WTC11 (cell line): ENCODE data around the gene PRELP. TPM values are rescaled to one million over a fixed set of nuclear protein-coding genes. Genes with fewer than 3 reads are reported as not detected.

ENCODE experiments used
- ATAC-seq: fragments of 200-7000 bp; cut with Tn5 transposase; 2 replicates; pipeline ENCODE4 v1.10.0; 2021; ENCODE audit warnings: mild to moderate bottlenecking, moderate library complexity
- CTCF ChIA-PET: fragments of 300-600 bp; sonication (Branson Sonifier 250); formaldehyde crosslinking; loops from one replicate; lab custom pipeline; 2021; ENCODE audit warnings: antibody characterized with exemption; lab: Charles Lee
- POLR2A ChIA-PET: fragments of 350-600 bp; sonication (Branson Sonifier 250); formaldehyde crosslinking; loops from one replicate; lab custom pipeline; 2021; ENCODE audit warnings: antibody characterized with exemption; lab: Charles Lee
- DNase-seq: peaks from one replicate; pipeline ENCODE4 v3.0.0; 2021; ENCODE audit warnings: low spot score
- H3K27ac Mint-ChIP-seq: 2 replicates; pipeline ENCODE4 v1.8.0; 2021; ENCODE audit warnings: mixed read lengths
- H3K27me3 Mint-ChIP-seq: 2 replicates; pipeline ENCODE4 v1.8.0; 2021; ENCODE audit warnings: low read depth, mild to moderate bottlenecking, moderate library complexity, mixed read lengths
- H3K36me3 Mint-ChIP-seq: 2 replicates; pipeline ENCODE4 v1.8.0; 2021; ENCODE audit warnings: mixed read lengths
- H3K4me1 Mint-ChIP-seq: 2 replicates; pipeline ENCODE4 v1.8.0; 2022; ENCODE audit warnings: mixed read lengths
- H3K4me3 Mint-ChIP-seq: 2 replicates; pipeline ENCODE4 v1.8.0; 2021; ENCODE audit warnings: mild to moderate bottlenecking, moderate library complexity, mixed read lengths
- H3K9me3 Mint-ChIP-seq: 2 replicates; pipeline ENCODE4 v1.8.0; 2021; ENCODE audit warnings: mixed read lengths
- AR ChIP-seq: fragments of 250-450 bp; sonication (Bioruptor Pico); IDR thresholded peaks from 2 replicates; pipeline ENCODE4 v1.9.0; 2021; ENCODE audit warnings: mild to moderate bottlenecking
- EMX1 ChIP-seq: fragments of 250-450 bp; sonication (Bioruptor Pico); IDR thresholded peaks from 2 replicates; pipeline ENCODE4 v1.8.0; 2021; ENCODE audit warnings: mild to moderate bottlenecking
- KAT7 ChIP-seq: sonication (generic); formaldehyde crosslinking; IDR thresholded peaks from 2 replicates; pipeline ENCODE4 v1.8.1; 2023; ENCODE audit warnings: missing genetic modification reagents, mild to moderate bottlenecking, borderline replicate concordance
- MLX ChIP-seq: sonication (generic); formaldehyde crosslinking; IDR thresholded peaks from 2 replicates; pipeline ENCODE4 v1.8.1; 2023; ENCODE audit warnings: mild to moderate bottlenecking, missing genetic modification reagents, moderate library complexity
- MYBL2 ChIP-seq: sonication (generic); formaldehyde crosslinking; IDR thresholded peaks from 2 replicates; pipeline ENCODE4 v1.8.1; 2023; ENCODE audit warnings: mild to moderate bottlenecking, moderate library complexity, missing genetic modification reagents
- NFE2L1 ChIP-seq: sonication (generic); formaldehyde crosslinking; IDR thresholded peaks from 2 replicates; pipeline ENCODE4 v1.8.1; 2023; ENCODE audit warnings: missing genetic modification reagents
- RELA ChIP-seq: sonication (generic); formaldehyde crosslinking; IDR thresholded peaks from 2 replicates; pipeline ENCODE4 v1.8.1; 2022; ENCODE audit warnings: missing genetic modification reagents, mild to moderate bottlenecking, borderline replicate concordance
- ZBTB43 ChIP-seq: sonication (generic); formaldehyde crosslinking; IDR thresholded peaks from 2 replicates; pipeline ENCODE4 v1.8.1; 2023; ENCODE audit warnings: mild to moderate bottlenecking, missing genetic modification reagents
- ZNF232 ChIP-seq: sonication (generic); formaldehyde crosslinking; IDR thresholded peaks from 2 replicates; pipeline ENCODE4 v1.8.0; 2022; ENCODE audit warnings: mild to moderate bottlenecking, missing genetic modification reagents
- ZNF512 ChIP-seq: sonication (generic); formaldehyde crosslinking; IDR thresholded peaks from 2 replicates; pipeline ENCODE4 v1.8.1; 2022; ENCODE audit warnings: missing genetic modification reagents, borderline replicate concordance
- ZNF671 ChIP-seq: fragments of 250-450 bp; sonication (Bioruptor Pico); IDR thresholded peaks from 2 replicates; pipeline ENCODE4 v1.8.0; 2021; ENCODE audit warnings: mild to moderate bottlenecking
- total RNA-seq: library from RNA; stranded (reverse); gene quantifications from 3 replicates; pipeline ENCODE4 v1.2.3, GENCODE V29; 2021
- TF ChIP-seq, protein P1 (sequence below): sonication (generic); formaldehyde crosslinking; IDR thresholded peaks from 2 replicates; pipeline ENCODE4 v1.8.1; 2022; ENCODE audit warnings: low read depth, mild to moderate bottlenecking, moderate library complexity, missing genetic modification reagents, borderline replicate concordance
- TF ChIP-seq, protein P2 (sequence below): fragments of 250-450 bp; sonication (Bioruptor Pico); conservative IDR thresholded peaks from 2 replicates; pipeline ENCODE4 v1.9.0; 2021; ENCODE audit warnings: mild to moderate bottlenecking
- TF ChIP-seq, protein P3 (sequence below): sonication (generic); formaldehyde crosslinking; IDR thresholded peaks from 2 replicates; pipeline ENCODE4 v1.8.0; 2022; ENCODE audit warnings: mild to moderate bottlenecking, missing genetic modification reagents

PRELP gene
- total RNA-seq, 1 experiment from 2014 or later: 0.17 TPM

- TF ChIP-seq, protein P1, sequence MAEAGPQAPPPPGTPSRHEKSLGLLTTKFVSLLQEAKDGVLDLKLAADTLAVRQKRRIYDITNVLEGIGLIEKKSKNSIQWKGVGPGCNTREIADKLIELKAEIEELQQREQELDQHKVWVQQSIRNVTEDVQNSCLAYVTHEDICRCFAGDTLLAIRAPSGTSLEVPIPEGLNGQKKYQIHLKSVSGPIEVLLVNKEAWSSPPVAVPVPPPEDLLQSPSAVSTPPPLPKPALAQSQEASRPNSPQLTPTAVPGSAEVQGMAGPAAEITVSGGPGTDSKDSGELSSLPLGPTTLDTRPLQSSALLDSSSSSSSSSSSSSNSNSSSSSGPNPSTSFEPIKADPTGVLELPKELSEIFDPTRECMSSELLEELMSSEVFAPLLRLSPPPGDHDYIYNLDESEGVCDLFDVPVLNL (CRISPR knock-in tag): no peak
- TF ChIP-seq EMX1 (CRISPR knock-in tag) (no peak), ZBTB43 (no peak), MLX (CRISPR knock-in tag) (no peak), ZNF671 (CRISPR knock-in tag) (no peak), MYBL2 (CRISPR knock-in tag) (no peak), ZNF232 (CRISPR knock-in tag) (no peak), KAT7 (CRISPR knock-in tag) (no peak), AR (no peak), RELA (CRISPR knock-in tag) (no peak)
- TF ChIP-seq, protein P2, sequence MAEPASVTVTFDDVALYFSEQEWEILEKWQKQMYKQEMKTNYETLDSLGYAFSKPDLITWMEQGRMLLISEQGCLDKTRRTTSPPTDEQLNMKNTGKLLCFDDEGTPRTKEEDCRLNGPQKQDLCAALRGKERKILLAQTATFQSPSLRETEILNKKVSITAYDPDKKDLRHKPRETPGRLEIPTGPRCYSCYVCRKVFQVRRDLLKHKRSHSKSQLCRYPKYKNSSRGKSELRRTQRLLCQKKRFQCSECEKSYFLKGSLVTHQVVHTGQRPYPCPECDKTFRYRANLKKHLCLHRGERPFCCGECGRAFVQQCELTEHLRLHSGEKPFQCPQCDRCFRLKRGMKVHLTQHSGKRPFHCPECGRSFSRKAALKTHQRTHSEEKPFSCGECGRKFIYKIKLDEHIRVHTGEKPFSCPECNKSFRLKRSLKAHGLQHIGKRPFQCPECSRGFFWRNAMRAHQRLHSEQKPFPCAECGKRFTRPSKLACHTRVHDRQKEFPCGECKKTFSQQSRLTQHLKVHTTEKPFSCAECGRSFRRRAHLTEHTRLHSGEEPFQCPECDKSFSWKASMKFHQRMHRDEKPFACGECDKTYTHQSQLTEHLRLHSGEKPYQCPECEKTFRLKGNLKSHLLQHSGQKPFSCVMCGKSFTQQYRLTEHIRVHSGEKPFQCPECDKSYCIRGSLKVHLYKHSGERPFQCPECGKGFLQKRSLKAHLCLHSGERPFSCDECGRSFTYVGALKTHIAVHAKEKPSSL: no peak
Observed at GRCh38 chr1:203499643-203500278, 24.2 kb downstream of the PRELP start (continued).

DNA sequence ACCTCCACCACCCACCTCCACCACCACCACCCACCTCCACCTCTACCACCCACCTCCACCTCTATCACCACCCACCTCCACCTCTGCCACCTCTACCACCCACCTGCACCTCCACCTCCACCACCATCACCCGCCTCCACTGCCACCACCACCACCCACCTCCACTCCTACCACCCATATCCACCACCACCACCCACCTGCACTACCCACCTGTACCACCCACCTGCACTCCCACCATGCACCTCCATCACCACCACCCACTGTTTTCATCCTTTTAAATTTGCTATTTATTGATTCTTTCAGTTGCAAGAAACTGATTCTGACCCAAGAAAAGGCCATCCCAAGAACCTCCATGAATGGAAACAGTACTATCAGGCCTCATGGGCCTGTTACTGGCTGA lies 24.7 kb downstream of the PRELP start:
- ATAC-seq (no peak), DNase-seq (no peak)
- Mint-ChIP-seq H3K27ac (no peak overlapping the region), H3K36me3 (peaks cover 2% of the 10 kb centered on the region), H3K4me3 (no peak overlapping the region), H3K9me3 (no peaks in the 10 kb centered on the region), H3K27me3 (no peaks in the 10 kb centered on the region; the same call in 1 of the 2 replicates)
- CTCF ChIA-PET: no interaction called here
- POLR2A ChIA-PET: no interaction called here
- TF ChIP-seq NFE2L1 (CRISPR knock-in tag) (no peak), ZNF512 (CRISPR knock-in tag) (no peak)
- TF ChIP-seq, protein P3, sequence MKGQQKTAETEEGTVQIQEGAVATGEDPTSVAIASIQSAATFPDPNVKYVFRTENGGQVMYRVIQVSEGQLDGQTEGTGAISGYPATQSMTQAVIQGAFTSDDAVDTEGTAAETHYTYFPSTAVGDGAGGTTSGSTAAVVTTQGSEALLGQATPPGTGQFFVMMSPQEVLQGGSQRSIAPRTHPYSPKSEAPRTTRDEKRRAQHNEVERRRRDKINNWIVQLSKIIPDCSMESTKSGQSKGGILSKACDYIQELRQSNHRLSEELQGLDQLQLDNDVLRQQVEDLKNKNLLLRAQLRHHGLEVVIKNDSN (CRISPR knock-in tag): no peak
- TF ChIP-seq, all 79 proteins: peak for 0
- H3K4me1 Mint-ChIP-seq: peaks cover 7% of the 10 kb centered on the region
